ENCODE results near the gene FANCI.
"Not testable (repeated sequence)": the region's sequence is repeated elsewhere in the genome, so short reads cannot be mapped to it uniquely, and the experiment has no call there.

FANCI gene

GRCh38 chr15:89230277-89230676, 13.5 kb upstream of the FANCI start:
- TF ChIP-seq, protein P1, sequence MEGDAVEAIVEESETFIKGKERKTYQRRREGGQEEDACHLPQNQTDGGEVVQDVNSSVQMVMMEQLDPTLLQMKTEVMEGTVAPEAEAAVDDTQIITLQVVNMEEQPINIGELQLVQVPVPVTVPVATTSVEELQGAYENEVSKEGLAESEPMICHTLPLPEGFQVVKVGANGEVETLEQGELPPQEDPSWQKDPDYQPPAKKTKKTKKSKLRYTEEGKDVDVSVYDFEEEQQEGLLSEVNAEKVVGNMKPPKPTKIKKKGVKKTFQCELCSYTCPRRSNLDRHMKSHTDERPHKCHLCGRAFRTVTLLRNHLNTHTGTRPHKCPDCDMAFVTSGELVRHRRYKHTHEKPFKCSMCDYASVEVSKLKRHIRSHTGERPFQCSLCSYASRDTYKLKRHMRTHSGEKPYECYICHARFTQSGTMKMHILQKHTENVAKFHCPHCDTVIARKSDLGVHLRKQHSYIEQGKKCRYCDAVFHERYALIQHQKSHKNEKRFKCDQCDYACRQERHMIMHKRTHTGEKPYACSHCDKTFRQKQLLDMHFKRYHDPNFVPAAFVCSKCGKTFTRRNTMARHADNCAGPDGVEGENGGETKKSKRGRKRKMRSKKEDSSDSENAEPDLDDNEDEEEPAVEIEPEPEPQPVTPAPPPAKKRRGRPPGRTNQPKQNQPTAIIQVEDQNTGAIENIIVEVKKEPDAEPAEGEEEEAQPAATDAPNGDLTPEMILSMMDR (IDR thresholded peaks at IDR 0.05; ENCODE audit: low read depth, low read length, missing control alignments): peak; percentile 6
- DNase-seq (ENCODE audit: extremely low read depth, low read depth): no peak
- H3K4me3 ChIP-seq (replicated peaks; ENCODE audit: low read depth, low read length): no peak overlapping the region

DNA sequence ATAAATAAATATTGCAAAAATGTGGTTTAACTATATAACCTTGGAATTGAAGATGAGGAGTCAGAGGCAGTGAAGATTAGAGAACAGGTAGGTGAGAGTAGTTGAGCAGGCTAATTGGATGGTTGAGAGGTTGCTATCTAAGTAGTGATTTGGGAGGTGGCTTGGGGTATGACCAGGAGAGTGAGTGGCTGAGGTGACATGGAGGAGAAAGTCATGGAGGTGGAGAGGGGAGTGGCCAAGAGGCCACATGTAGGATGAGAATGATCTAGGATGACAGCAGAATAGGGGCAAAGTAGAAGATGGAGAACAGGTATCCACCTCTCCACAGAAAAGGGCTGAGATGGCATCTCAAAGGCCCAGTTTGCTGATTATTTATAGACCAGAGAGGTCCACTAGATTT, 11.9 kb upstream of the FANCI start:
- no peak for DNase-seq (ENCODE audit: extremely low read depth, low read depth)
- TF ChIP-seq, protein P1 (IDR thresholded peaks at IDR 0.05; ENCODE audit: low read depth, low read length, missing control alignments): no peak
- H3K4me3 ChIP-seq (replicated peaks; ENCODE audit: low read depth, low read length): no peak overlapping the region

- H3K4me3 ChIP-seq (replicated peaks; ENCODE audit: low read depth, low read length); DNase-seq (ENCODE audit: extremely low read depth, low read depth): not testable (repeated sequence)
Measured at GRCh38 chr15:89239883-89240810, 3.6 kb upstream of the FANCI start.

DNA sequence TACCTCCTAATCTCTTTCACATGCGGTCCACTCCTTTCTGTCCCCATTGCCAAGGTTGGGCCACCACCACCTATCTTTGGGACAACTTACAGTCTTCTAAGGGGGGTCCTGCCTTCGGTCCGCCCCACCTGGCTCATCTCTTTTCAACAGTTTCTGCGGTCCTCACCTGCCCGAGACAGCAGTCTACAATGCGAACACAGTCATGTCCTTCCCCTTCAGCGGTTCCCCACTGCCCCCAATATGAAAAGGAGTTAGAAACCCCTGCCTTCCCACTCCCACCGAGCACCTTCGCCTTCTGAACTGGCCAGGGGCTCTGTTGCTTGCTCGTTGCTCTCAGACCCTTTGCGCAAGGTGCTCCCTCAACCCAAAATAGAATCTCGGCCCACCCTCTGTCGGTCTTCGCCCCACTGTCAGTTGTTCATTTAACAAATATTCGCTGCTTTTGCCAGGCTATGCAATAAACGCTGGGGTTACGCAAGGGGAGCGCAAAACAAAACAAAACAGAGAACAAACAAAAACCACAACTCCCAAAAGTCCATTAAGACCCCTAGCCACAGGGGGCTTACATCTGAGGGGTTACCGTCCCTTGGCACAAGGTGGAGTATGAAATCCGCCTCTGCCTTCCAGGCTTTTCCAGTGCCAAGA, 611 bp upstream of the FANCI start:
- DNase-seq (ENCODE audit: extremely low read depth, low read depth): no peak
- H3K4me3 ChIP-seq (replicated peaks; ENCODE audit: low read depth, low read length): peak overlapping the region; percentile 80
- TF ChIP-seq, protein P1 (IDR thresholded peaks at IDR 0.05; ENCODE audit: low read depth, low read length, missing control alignments): no peak

DNA sequence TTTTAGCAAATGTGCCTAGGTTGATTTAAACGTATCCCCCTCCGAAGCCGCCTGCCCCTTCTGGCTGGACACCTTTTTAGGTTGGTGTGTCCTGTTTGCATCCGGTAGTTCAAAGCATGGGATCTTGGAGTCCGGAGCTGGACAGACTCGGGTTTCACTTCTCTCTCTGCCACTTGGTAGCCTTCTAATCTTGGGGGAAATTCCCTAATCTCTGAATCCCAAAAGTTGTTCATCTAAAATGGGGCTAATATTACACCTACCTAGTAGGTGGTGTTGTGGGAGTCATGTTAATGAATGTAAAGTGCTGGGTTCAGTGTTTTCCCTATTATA, 760 bp downstream of the FANCI start:
- TF ChIP-seq, protein P1 (IDR thresholded peaks at IDR 0.05; ENCODE audit: low read depth, low read length, missing control alignments): no peak
- no peak for DNase-seq (ENCODE audit: extremely low read depth, low read depth)
- H3K4me3 ChIP-seq (replicated peaks; ENCODE audit: low read depth, low read length): peak overlapping the region; percentile 80

DNA sequence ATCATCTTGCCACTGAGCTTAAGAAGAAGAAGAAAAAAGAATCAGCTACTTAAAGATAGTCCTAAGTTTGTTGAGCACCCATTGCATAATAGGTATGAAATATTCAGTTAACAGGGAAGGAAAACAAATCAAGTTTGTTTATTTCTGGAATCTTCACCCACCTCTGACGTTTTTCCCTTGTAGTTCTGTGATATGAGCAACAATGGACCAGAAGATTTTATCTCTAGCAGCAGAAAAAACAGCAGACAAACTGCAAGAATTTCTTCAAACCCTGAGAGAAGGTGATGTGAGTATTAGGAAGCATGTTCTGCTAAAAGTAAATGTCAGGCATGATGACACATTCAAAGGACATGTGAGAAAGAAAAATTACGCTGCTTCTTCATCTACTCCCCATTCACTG, 3.7 kb downstream of the FANCI start:
- TF ChIP-seq, protein P1 (IDR thresholded peaks at IDR 0.05; ENCODE audit: low read depth, low read length, missing control alignments): no peak
- no peak overlapping the region for H3K4me3 ChIP-seq (replicated peaks; ENCODE audit: low read depth, low read length)
- no peak for DNase-seq (ENCODE audit: extremely low read depth, low read depth)

GRCh38 chr15:89248584-89248983, 4.8 kb downstream of the FANCI start:
- TF ChIP-seq, protein P1 (IDR thresholded peaks at IDR 0.05; ENCODE audit: low read depth, low read length, missing control alignments): no peak
- no peak overlapping the region for H3K4me3 ChIP-seq (replicated peaks; ENCODE audit: low read depth, low read length)
- no peak for DNase-seq (ENCODE audit: extremely low read depth, low read depth)

GRCh38 chr15:89250142-89250541, 6.4 kb downstream of the FANCI start:
- not testable (repeated sequence) for DNase-seq (ENCODE audit: extremely low read depth, low read depth)

DNA sequence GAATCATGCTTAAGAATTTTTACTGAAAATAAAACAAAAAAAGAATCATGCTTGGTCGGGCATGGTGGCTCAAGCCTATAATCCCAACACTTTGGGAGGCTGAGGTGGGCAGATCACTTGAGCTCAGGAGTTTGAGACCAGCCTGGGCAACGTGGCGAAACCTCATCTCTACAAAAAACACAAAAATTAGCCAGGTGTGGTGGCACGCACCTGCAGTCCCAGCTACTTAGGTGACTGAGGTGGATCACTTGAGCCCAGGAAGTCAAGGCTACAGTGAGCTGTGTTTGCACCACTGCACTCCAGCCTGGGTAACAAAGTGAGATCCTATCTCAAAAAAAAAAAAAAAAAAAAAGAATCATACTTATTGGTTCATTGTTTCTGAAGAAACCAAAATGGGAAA, 33.5 kb downstream of the FANCI start:
- not testable (repeated sequence) for DNase-seq (ENCODE audit: extremely low read depth, low read depth); H3K4me3 ChIP-seq (replicated peaks; ENCODE audit: low read depth, low read length)

More at GRCh38 chr15:89250142-89250541, 6.4 kb downstream of the FANCI start:
- H3K4me3 ChIP-seq (replicated peaks; ENCODE audit: low read depth, low read length): not testable (repeated sequence)

All from HFF-Myc (cell line).